ENCODE data around the gene PTPN1.
"Not testable (repeated sequence)": the region's sequence is repeated elsewhere in the genome, so short reads cannot be mapped to it uniquely, and the experiment has no call there.

Gene PTPN1

DNA sequence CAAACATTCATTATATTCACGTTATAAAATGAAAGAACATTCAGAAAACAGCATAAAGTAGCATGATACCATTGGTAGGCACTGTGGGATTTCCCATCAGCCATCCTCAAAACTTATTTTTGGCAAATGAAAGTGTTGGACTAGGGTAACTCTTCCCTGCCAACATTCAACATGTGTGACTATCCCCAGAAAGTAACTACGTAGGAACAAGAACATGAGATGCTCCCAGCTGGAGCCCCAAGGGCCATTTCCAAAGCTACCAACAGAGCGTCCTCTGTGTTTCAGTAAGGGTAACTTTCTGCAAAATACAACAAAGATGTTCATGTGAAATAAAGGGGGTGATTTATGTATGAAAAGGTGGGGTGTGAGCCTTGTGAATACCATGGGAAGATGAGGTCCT lies 28.4 kb upstream of the PTPN1 start:
- no peak for DNase-seq

DNA sequence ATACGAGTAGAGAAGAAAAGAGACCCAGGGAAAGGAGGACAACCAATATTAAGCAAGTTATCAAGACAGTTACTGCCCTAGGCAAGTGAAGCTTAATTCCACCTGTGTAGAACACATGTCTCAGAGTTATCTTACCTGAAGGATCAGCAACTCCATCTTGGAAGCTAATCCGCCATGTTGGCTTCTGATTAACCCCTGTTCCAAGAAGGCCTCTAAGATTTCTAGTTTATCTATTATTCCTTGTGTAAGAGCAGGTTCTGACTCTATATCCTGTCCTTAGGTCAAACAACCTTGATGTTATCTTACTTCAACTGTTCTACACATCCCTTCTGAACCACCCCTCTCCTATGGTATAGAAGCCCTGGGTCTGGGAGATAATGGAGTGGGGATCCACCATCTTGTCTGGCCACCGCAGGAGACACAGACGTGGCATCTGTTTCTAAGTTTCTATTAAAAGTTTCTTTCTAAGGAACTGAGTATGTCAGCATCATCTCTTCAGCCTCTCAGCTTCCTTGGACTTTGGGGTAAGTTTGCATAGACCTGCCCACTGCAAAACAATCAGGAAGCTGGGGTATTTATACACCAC lies 27.7 kb upstream of the PTPN1 start:
- DNase-seq, result peak in 1 of 5 experiments; percentile 37

DNA sequence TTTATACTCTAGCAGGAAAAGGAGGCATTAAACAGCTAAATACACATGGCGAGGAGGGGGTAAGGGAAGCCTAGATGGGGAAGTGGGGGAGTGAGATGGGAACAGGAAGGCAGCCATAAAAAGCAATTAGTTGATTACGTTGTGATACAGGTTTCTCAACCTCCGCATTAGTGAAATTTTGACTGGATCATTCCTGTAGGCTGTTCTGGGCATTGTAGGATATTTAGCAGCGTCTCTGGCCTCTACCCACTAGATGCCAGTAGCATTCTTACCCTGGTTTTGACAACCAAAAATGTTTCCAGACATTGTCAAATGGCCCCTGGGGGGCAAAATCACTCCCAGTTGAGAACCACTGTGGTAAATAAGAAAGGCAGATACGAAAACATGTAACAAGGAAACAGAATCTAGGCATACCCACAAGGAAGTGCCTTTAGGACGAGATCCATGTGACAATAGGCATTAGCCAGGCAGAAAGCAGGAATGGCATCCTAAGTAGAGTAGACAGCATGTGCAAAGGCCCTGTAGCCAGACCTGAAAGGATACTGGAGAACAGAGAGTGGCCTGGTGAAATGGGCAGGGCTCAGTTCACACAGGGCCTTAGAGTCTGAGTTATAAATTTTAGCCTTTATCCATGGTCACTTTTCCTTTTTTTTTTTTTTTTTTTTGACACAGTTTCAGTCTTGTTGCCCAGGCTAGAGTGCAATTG lies 25.8 kb upstream of the PTPN1 start:
- DNase-seq, result no peak

DNA sequence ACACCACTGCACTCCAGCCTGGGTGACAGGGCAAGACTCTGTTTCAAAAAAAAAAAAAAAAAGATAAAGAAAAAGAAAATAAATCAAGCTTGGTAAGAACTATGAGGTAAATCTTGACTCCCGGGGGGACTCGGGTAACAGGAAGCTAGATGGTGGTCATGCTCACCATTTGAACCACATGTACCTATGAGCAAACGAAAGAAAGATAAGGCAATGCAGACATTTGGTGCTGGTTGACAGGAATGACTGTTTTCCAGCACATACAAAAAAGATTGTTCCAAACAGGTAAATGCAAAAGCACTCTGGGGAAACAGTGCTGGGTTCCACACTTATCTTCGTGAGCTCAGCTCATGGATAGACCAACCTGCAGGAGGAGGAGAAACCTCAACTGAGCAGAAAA lies 22.8 kb upstream of the PTPN1 start:
- DNase-seq, result peak in 1 of 5 experiments; percentile 92

DNA sequence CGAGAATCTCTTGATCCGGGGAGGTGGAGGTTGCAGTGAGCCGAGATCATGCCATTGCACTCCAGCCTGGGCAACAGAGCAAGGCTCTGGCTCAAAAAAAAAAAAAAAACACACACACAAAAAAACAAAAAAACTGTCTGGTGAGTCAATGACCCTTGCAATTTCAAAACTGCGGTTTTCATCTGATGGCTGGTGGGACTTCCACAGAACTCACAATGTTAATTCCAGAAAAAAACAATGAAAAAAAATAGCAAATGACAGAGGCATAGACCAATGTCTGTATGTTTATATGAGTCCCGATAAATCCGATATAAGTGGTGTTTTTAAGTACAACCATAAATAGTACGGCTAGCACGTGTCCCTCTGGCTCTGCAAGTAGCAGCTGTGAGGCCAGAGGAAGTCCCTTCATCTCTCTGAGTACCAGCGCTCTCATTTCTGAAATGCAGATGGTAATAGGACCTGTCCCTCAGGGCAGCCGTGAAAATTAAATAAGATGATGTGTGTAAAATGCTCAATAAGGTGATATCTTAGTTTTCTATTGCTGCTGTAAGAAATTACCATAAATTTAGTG lies 21.9 kb upstream of the PTPN1 start:
- peak in 1 of 5 experiments; percentile 77 for DNase-seq

DNA sequence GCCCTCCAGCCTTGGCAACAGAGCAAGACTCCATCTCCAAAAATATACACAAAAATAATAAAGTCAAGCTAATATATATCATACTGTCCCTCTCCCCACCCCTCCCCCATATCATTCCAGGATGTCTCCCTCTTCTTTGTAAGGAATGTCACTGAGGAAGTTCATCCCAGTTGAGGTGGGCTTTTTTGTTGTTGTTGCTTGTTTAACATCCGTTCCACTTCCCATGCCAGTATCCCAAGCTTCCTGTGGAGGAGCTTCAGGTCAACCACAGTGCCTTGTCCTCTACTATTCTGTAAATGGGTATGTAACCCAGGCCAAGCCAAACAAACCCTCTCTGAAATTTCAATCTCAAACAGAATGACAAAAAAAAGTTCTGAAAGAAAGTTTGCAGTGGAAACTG lies 19.0 kb upstream of the PTPN1 start:
- no peak for DNase-seq

DNA sequence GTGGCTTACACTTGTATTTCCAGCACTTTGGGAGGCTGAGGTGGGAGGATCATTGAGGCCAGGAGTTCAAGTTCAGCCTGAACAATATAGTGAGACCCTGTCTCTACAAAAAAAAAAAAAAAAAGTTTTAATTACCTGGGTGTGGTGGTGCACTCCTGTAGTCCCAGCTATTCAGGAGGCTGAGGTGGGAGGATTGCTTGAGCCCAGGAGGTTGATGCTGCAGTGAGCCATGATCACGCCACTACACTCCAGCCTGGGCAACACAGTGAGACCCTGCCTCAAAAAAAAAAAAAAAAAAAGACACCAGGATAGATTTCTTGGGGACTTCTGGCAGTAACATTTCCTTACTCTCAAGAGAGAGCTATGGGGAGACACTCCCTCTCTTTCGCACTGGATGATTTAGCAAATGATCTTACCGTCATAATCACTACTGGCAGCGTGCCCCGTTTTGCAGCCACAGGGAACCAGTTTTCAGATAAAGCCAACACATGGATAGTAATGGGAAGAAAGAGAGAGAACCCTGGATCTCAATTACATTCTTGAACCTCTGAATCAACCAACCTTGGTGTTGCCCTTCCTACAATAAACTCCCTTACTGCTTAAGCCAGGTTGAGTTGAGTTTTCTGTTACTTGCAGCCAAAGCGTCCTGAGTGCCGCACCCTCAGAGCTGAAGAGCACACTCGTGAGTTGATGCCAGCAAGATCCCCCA lies 18.1 kb upstream of the PTPN1 start:
- DNase-seq, result no peak

DNA sequence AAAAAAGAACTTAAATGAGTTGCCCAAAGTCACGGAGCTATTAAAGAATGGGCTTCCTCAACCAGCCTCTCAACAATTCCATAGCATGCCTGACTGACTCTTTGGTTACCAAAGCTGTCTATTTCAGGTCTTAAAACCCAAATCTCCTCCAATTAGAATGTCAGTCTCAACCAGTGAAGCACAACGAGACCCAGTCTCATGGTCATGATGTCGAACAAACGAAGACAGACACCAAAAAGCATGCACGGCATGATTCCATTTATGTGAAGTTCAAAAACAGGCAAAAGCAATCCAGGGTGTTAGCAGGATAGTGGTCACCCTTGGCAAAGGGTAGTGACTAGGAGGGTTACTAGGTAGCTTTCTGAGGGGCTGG lies 16.3 kb upstream of the PTPN1 start:
- DNase-seq, result no peak

DNA sequence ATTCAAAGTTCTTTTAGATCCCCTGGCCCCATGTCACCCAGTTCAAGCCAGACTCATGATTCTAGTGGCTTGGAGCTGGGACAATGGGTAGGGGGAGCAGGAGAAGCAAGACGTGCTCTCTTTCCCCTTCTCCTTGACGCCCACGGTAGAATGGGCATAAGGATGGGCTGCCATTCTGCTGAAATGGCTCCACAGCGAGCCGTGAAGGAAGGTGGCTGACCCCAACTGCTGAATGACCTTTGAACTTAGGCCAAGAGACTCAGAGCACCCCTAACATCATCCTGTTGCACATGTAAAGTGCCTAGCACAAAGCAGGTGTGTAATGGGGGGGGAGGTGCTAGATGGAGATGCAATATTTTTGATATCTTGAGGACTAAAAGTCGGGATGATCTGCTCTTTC lies 15.8 kb upstream of the PTPN1 start:
- no peak for DNase-seq

DNA sequence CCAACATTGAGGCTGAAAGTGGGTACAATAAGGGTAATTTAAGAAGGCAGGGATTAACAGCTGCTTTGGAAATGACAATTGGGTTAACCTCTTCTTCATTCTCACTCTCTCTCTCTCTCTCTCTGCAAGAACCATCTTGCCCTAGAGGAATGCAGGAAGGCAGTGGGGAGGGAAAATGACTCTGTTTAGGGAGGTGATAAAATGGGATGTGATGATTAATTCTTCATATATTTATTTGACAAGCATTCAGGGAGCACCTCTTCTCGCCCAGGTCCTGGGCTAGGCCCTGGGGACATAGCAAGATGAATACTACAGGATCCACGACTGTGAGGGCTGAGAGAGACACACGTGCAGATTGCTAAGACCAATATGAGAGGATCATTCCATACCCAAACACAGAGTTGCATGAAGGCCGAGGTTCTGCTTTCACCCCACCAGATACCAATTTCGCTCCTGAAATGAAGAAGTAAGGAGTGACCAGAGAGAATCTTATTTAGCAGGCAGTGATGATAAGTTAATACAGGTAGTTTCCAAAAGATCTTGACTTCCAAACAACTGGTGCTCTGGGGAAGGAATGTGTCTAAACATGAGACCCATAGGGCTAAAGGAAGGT lies 13.3 kb upstream of the PTPN1 start:
- no peak for DNase-seq

DNA sequence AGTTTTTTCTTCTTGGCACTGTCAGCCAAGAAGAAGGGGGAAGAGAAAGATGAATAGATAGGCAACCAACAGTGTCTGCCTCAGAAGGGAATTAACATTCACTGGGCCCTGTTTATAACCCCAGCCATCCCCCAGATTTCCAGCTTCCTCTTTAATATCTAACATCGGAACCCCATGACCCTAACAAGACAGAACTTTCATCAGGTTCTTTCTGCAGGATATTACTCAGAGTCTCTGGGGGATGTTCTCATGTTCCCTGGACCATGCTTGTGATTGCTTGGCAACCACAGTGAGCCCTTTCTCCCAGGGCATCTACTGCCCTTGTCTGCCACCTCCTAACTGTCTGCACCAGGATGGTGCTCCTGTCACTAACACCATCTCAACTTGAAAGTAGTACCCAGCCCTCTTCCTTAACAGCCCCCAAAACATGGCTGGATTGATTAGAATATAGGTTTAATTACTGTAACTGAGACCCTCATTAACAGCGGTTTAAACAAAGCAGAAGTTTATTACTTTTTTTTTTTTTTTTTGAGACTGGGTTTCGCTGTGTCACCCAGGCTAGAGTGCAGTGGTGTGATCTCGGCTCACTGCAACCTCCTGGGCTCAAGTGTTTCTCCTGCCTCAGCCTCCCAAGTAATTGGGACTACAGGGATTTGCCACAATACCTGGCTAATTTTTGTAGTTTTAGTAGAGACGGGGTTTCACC lies 12.0 kb upstream of the PTPN1 start:
- DNase-seq, result no peak

DNA sequence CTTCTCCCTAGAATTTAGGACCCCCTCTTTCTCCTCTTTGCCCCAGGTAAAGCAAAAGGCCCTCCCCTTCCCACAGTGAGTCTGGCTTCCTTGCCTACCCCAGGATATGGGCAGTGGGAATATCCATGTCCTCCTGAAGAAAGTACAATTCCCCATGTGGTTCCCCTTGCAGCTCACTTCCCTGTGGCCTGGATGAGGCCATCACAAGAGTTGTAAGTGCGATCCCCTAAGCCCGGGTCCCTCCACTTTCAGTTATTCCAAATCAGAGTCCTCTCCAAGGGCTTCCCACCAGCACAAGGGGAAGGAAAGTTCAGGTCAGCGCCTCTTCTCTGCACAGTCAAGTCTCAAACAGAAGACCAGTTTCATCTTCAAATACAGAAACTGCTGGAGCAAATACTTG lies 10.2 kb upstream of the PTPN1 start:
- no peak for DNase-seq

DNA sequence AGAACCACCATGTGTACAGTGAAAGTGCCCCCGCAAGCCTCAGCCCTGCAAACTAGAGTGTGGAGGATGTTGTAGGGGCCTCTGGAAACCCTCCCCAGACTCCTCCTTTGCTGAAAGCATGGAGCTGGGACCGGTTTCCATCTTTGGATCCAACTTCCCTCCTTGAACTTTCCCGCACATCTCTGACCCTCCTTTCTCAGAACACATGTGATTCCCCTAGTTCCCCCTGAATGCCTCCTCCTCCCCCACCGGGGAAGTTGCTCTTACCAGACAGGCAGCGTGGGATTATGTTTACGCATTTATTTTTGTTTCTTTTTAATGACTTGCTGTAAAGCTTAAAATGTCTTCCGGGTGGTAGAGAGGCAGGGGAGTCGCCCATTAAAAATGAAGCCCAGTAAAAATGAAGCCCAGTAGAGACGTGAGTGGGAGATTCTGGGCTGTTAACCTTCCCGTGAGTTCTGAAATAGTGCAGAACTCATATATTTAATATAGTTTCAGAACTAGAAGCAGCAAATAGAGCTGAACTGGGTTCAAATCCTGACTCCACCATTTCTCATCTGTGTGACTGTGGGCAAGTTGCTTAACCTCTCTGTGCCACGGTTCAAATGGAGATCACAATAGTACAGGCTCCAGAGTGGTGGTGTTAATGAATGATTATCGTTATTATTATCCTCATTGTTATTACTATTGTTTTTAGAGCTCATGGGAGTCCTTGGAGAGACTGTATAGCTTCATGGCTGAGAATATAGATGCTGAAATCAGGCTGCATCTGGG lies 8.0 kb upstream of the PTPN1 start:
- DNase-seq, result no peak

DNA sequence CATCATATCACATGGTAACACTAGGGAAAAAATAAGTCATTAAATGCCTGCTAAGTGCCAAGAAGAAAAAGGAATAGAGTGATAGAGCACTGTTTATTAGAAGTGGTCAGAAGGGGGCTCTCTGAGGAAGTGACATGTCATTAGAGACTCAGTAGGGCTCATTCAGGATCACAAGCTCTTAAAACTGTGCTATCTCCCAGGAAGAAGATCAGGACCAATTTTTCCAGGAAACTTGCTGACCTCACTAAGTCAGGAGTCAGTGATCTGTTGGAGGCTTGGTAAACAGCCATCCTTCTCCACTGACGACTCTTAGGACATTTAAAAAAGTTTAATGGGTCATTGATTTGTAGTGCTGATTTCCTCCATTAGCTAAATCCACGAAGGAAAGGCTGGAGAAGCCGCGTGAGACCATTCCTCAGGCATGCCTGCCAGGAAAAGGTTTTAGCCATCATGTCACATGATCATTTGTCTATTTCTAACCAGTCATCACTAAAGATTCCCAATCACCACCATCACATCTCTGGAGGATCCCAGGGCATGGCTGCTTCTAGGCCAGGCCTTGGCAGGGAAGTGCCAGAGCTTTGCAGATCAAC lies 5.9 kb upstream of the PTPN1 start:
- DNase-seq, result no peak

DNA sequence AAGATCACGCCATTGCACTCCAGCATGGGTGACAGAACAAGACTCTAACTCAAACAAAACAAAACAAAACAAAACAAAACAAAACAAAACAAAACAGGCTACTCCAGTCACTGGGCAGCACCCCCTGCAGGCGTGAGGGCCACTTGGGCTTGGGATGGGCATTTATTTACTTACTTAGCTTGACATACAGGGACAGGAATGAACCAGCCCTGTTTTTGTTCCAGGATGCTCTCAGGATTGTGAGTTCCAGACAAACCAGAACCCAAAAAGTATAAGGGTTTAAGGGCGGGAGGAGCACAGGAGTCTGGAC lies 4.0 kb upstream of the PTPN1 start:
- no peak for DNase-seq

DNA sequence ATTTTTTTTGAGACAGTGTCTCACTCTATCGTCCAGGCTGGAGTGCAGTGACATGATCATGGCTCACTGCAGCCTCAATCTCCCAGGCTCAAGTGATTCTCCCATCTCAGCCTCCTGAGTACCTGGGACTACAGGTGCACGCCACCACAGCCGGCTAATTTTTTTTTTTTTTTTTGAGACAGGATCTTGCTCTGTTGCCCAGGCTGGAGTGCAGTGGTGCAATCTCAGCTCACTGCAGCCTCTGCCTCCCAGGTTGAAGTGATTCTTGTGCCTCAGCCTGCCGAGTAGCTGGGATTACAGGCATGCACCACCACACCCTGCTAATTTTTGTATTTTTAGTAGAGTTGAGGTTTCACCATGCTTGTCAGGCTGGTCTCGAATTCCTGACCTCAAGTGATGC lies 2.4 kb upstream of the PTPN1 start:
- DNase-seq, result not testable (repeated sequence)

DNA sequence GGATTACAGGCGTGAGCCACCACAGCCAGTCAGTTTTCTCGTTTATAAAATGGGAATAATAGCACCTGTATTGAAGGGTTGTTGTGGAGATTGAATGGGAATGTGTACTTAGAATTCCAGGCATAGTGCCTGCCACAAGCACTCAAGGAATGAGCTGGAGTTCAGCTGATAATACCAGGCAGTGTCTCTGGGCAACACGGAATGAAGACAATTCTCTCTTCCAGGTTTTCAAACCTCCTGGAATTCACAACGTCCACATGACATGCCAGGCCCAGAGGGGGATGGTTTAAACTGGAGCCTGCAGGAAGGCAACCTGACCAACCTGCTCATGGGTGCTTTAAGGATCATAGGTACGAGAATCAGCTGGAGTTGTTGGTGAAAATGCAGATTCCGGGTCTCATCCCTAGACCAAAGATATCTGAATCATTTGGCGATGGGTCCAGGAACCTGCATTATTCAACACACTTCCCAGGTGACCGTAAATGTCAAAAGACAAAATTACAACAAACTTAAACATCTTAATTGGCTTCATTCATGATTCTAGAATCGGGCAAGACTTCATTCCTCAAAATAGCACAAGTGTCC lies 1.9 kb upstream of the PTPN1 start:
- DNase-seq, result no peak

DNA sequence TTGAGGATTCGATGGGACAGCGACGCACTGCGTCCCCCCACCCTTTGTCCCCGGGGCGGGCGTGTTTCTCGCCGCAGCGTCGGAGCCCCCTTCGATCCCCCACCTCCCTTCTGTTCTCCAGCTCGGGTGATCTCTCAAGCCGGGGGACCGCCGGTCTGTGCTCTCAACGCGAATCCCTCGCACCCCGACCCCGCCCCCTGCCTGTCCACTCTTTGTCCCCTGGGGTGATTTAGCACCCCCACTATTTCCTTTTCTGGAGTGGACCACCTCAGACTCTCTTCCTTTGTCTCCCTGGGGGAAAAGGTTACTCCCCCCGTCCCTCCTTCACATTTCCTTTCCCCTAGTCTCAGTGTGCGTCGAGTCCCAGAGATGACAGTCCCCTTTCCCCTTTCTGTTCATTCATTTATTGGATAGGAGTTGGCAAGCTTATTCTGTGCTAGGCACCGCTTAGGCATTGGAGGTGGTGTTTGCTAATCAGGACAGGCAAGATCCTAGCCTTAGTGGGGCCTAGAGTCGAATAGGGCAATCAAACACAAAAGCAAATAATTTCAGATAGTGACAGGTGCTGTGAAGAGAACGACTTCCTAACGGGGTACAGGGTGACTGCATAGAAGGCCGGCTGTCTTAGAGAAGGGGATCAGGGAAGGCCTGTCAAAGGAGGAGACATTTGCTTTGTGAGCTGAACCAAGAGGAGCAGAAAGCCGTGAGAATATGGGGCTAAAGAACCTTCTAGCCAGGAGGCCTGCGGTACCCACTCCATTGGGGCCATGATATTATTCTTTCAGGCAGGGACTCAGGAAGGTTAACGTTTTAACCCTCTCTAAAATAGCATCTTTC lies 741 bp downstream of the PTPN1 start:
- DNase-seq, result peak in 1 of 5 experiments; percentile 24

DNA sequence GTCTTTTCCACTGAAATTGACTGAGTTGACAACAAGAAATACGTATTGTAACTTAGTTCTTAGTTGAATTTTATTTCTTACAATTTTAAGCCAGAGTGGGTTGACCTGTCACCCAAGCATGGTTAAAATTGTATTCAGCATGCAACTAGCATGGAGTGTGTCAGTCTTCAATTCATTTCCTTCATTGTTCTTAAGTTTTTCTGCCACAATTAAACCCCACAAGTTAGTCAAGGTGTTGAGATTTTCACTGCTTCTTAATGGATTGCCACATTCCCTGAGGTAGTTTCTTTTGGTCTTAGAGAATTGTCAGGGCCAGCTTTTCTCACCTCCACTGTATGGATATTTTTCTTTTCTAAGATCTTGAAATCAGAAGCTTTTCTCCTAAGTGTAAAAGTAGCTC lies 2.1 kb downstream of the PTPN1 start:
- DNase-seq, result no peak
